ENCODE measurements around the gene CHD8.
"Not testable (repeated sequence)": the region's sequence is repeated elsewhere in the genome, so short reads cannot be mapped to it uniquely, and the experiment has no call there.

The CHD8 gene

GRCh38 chr14:21399311-21399870, 56.5 kb downstream of the CHD8 start:
- no peak overlapping the region for H3K4me3 Mint-ChIP-seq
- no peaks in the 10 kb centered on the region for H3K27me3 Mint-ChIP-seq
- no peak overlapping the region for H3K27ac Mint-ChIP-seq
- no peaks in the 10 kb centered on the region for H3K4me1 Mint-ChIP-seq (ENCODE audit: low read depth)
- peaks cover 10% of the 10 kb centered on the region for H3K36me3 Mint-ChIP-seq
- no peaks in the 10 kb centered on the region for H3K9me3 Mint-ChIP-seq (ENCODE audit: low read depth)

- no peak overlapping the region for H3K4me3 Mint-ChIP-seq
- no peaks in the 10 kb centered on the region for H3K4me1 Mint-ChIP-seq (ENCODE audit: low read depth)
- H3K36me3 Mint-ChIP-seq, result peaks cover 11% of the 10 kb centered on the region
- no peak overlapping the region for H3K27ac Mint-ChIP-seq
- no peaks in the 10 kb centered on the region for H3K9me3 Mint-ChIP-seq (ENCODE audit: low read depth)
- H3K27me3 Mint-ChIP-seq, result no peaks in the 10 kb centered on the region
These were observed 57.0 kb downstream of the CHD8 start for GRCh38 chr14:21398901-21399300.

- Mint-ChIP-seq H3K9me3 (ENCODE audit: low read depth) (no peaks in the 10 kb centered on the region), H3K27me3 (no peaks in the 10 kb centered on the region), H3K27ac (no peak overlapping the region), H3K36me3 (peaks cover 8% of the 10 kb centered on the region), H3K4me3 (no peak overlapping the region), H3K4me1 (ENCODE audit: low read depth) (no peaks in the 10 kb centered on the region)
These were observed 60.5 kb downstream of the CHD8 start for GRCh38 chr14:21395450-21395849.

GRCh38 chr14:21385188-21385904, 70.6 kb downstream of the CHD8 start:
- peaks cover 10% of the 10 kb centered on the region for H3K36me3 Mint-ChIP-seq
- H3K27ac Mint-ChIP-seq, result peak overlapping the region; percentile 100
- H3K4me1 Mint-ChIP-seq (ENCODE audit: low read depth), result peaks cover 30% of the 10 kb centered on the region
- H3K9me3 Mint-ChIP-seq (ENCODE audit: low read depth), result no peaks in the 10 kb centered on the region
- peak overlapping the region; percentile 99 for H3K4me3 Mint-ChIP-seq
- no peaks in the 10 kb centered on the region for H3K27me3 Mint-ChIP-seq

- H3K27ac Mint-ChIP-seq, result peak overlapping the region; percentile 100
- H3K4me3 Mint-ChIP-seq, result peak overlapping the region; percentile 99
- H3K9me3 Mint-ChIP-seq (ENCODE audit: low read depth), result no peaks in the 10 kb centered on the region
- no peaks in the 10 kb centered on the region for H3K27me3 Mint-ChIP-seq
- peaks cover 10% of the 10 kb centered on the region for H3K36me3 Mint-ChIP-seq
- peaks cover 36% of the 10 kb centered on the region for H3K4me1 Mint-ChIP-seq (ENCODE audit: low read depth)
These were observed 71.5 kb downstream of the CHD8 start for GRCh38 chr14:21384494-21384851.

- Mint-ChIP-seq H3K9me3 (ENCODE audit: low read depth) (no peaks in the 10 kb centered on the region), H3K27ac (peak within 1 kb of the TSS; percentile 100), H3K27me3 (no peaks in the 10 kb centered on the region), H3K4me1 (ENCODE audit: low read depth) (peaks cover 41% of the 10 kb centered on the region), H3K36me3 (peaks cover 10% of the 10 kb centered on the region), H3K4me3 (peak within 1 kb of the TSS; percentile 99)
These were observed 72.0 kb downstream of the CHD8 start, which contains the start of gene SUPT16H for GRCh38 chr14:21383848-21384493. SUPT16H (minus strand) TSS chr14:21384019; CDS start chr14:21383927, 92 bp downstream.

GRCh38 chr14:21382886-21383847, 72.8 kb downstream of the CHD8 start:
- Mint-ChIP-seq H3K9me3 (ENCODE audit: low read depth) (no peaks in the 10 kb centered on the region), H3K36me3 (peaks cover 10% of the 10 kb centered on the region), H3K4me1 (ENCODE audit: low read depth) (peaks cover 46% of the 10 kb centered on the region), H3K4me3 (peak overlapping the region; percentile 99), H3K27me3 (no peaks in the 10 kb centered on the region), H3K27ac (peak overlapping the region; percentile 100)

GRCh38 chr14:21382095-21382494, 73.8 kb downstream of the CHD8 start:
- peak overlapping the region; percentile 99 for H3K4me3 Mint-ChIP-seq
- no peaks in the 10 kb centered on the region for H3K9me3 Mint-ChIP-seq (ENCODE audit: low read depth)
- H3K27me3 Mint-ChIP-seq, result no peaks in the 10 kb centered on the region
- H3K36me3 Mint-ChIP-seq, result peaks cover 9% of the 10 kb centered on the region
- H3K27ac Mint-ChIP-seq, result peak overlapping the region; percentile 100
- H3K4me1 Mint-ChIP-seq (ENCODE audit: low read depth), result peaks cover 52% of the 10 kb centered on the region

GRCh38 chr14:21379338-21379737, 76.6 kb downstream of the CHD8 start:
- Mint-ChIP-seq H3K27me3 (no peaks in the 10 kb centered on the region), H3K9me3 (ENCODE audit: low read depth) (no peaks in the 10 kb centered on the region), H3K27ac (no peak overlapping the region), H3K36me3 (peaks cover 9% of the 10 kb centered on the region), H3K4me3 (no peak overlapping the region), H3K4me1 (ENCODE audit: low read depth) (peaks cover 42% of the 10 kb centered on the region)

GRCh38 chr14:21373980-21374379, 81.9 kb downstream of the CHD8 start:
- Mint-ChIP-seq H3K36me3 (peaks cover 5% of the 10 kb centered on the region), H3K9me3 (ENCODE audit: low read depth) (no peaks in the 10 kb centered on the region), H3K27ac (no peak overlapping the region), H3K27me3 (no peaks in the 10 kb centered on the region), H3K4me1 (ENCODE audit: low read depth) (peaks cover 13% of the 10 kb centered on the region), H3K4me3 (no peak overlapping the region)

GRCh38 chr14:21372814-21373213, 83.1 kb downstream of the CHD8 start:
- not testable (repeated sequence) for H3K27ac Mint-ChIP-seq; H3K27me3 Mint-ChIP-seq; H3K4me1 Mint-ChIP-seq (ENCODE audit: low read depth); H3K36me3 Mint-ChIP-seq; H3K4me3 Mint-ChIP-seq; H3K9me3 Mint-ChIP-seq (ENCODE audit: low read depth)

- no peak overlapping the region for H3K27ac Mint-ChIP-seq
- peaks cover 2% of the 10 kb centered on the region for H3K4me1 Mint-ChIP-seq (ENCODE audit: low read depth)
- H3K4me3 Mint-ChIP-seq, result no peak overlapping the region
- no peaks in the 10 kb centered on the region for H3K27me3 Mint-ChIP-seq
- no peaks in the 10 kb centered on the region for H3K9me3 Mint-ChIP-seq (ENCODE audit: low read depth)
- H3K36me3 Mint-ChIP-seq, result peaks cover 8% of the 10 kb centered on the region
These were observed 85.8 kb downstream of the CHD8 start for GRCh38 chr14:21369949-21370679.

- H3K36me3 Mint-ChIP-seq, result peaks cover 7% of the 10 kb centered on the region
- no peak overlapping the region for H3K4me3 Mint-ChIP-seq
- H3K9me3 Mint-ChIP-seq (ENCODE audit: low read depth), result no peaks in the 10 kb centered on the region
- H3K27ac Mint-ChIP-seq, result no peak overlapping the region
- H3K27me3 Mint-ChIP-seq, result no peaks in the 10 kb centered on the region
- H3K4me1 Mint-ChIP-seq (ENCODE audit: low read depth), result no peaks in the 10 kb centered on the region
These were observed 88.3 kb downstream of the CHD8 start for GRCh38 chr14:21367582-21368144.

- no peaks in the 10 kb centered on the region for H3K4me1 Mint-ChIP-seq (ENCODE audit: low read depth)
- H3K27me3 Mint-ChIP-seq, result no peaks in the 10 kb centered on the region
- H3K27ac Mint-ChIP-seq, result no peak overlapping the region
- no peaks in the 10 kb centered on the region for H3K9me3 Mint-ChIP-seq (ENCODE audit: low read depth)
- H3K36me3 Mint-ChIP-seq, result peaks cover 25% of the 10 kb centered on the region
- no peak overlapping the region for H3K4me3 Mint-ChIP-seq
These were observed 99.4 kb downstream of the CHD8 start for GRCh38 chr14:21356511-21356910.

Data from activated naive CD8-positive, alpha-beta T cell (primary cell).